Superior temporal gyrus (tissue), 1 donor: ENCODE measurements around the gene TP53RK.

Experiments
- DNase-seq: peaks from one replicate; pipeline ENCODE4 v3.0.0-alpha.2; 2016; ENCODE audit errors: extremely low spot score

Gene TP53RK

DNA sequence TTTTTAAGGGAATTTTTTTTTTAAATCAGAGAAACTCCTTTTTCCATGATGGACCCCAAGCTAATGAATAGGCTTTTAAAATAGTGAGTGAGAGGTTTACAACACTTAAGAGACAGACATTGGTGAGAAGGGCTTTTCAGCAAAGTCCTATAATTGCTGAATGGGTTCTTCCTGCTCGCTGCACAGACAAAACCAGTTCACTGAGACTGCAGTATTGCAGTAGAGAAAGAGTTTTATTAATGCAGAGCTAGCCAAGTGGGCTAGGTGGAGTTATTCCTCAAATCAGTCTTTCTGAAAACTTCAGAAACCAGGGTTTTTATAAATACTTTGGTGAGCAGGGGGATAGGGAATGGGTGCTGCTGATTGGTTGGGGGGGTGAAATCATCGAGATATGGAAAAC is 17.0 kb upstream of the TP53RK start:
- DNase-seq, result no peak

GRCh38 chr20:46705378-46705729 is 16.1 kb upstream of the TP53RK start:
- DNase-seq, result no peak

DNA sequence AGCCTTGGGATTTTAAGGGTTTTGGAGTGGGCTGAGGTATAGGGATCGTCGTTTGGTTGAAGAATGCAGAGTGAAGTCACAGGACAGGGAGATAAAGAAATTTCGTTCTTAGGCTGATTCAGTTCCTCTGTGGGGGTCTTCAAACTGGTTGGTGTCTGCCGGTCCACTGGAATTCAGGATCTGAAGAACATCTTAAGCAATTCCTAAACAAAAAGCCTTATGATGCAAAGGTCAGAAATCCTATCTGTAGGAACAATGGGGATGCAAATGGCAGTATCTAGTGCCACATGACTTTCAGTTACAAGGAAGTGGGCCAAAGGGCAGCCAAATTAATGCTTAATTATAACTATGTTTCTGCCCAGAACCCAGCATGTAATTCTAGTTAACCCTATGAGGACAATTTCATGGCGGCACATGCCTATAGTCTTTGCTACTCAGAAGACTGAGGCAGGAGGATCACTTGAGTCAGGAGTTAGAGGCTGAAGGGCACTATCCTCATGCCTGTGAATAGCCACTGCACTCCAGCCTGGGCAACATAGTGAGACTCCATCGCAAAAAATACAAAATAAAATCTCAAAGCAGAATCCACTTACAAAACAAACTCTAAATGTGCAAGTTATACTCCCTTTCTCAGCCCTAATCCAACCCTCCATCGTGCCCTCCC is 15.6 kb upstream of the TP53RK start:
- DNase-seq, result no peak

- no peak for DNase-seq
Measured at GRCh38 chr20:46703435-46703834, 14.2 kb upstream of the TP53RK start.

DNA sequence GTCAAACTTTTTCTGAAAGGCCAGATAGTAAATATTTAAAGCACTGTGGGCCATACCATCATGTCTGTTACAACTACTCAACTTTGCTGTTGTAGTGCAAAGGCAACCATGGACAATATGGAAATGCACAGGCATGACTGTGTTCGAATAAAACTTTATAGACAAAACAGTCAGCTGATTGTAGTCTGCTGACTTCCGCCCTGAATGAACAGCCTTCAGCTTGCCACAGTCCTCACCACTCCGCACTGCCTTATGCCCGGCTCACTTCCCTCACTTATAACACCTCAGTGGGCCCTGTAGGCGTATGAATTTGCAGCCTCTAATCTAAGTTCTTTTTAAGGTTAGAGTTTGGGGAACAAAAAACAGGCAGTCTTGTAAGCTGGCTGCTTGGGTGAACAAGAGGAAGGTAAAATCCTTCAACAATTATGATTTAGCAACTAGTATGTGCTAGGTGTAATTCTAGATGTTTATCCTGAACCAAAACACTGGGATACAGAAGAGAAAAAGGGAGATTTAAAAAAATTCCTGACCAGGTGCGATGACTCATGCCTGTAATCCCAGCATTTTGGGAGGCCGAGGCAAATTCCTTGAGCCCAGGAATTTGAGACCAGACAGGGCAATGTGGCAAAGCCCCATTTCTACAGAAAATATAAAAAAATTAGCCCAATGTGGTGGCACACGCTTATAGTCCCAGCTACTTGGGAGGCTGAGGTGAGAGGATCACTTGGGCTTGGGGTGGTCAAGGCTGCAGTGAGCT is 13.4 kb upstream of the TP53RK start:
- no peak for DNase-seq

DNA sequence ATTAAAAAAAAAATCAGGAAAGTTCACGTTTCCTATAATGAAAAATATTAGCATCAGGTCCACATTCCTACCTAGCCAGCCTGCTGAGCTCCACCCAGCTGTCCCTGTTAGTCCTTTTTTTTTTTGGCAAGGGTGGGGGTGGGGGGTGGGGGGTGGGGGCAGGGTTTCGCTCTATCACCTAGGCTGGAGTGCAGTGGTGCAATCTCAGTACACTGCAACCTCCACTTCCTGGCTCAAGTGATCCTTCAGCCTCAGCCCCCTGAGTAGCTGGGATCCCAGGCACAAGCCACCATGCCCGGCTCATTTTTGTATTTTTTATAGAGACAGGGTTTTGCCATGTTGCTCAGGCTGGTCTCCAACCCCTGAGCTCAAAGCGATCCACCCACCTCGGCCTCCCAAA is 12.7 kb upstream of the TP53RK start:
- DNase-seq, result no peak

DNA sequence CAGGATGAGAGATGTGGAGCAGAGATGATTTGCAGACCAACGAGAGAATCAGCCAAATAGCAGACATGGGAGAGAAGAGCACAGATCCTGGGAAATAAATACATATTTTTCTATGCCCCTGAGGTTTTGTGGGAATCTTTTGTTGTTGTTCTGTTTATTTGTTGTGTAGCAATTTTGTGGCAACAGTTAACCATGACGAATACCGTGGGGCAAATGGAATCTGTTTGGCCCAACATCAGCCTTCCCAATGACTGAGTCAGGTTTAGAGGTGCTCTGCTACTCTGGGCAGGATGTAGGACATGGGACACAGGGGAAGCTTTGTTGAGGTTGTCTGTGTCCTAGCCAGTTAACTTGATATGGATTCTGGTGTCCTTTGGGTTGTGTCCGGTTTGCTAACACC is 12.3 kb upstream of the TP53RK start:
- no peak for DNase-seq

- no peak for DNase-seq
Measured at GRCh38 chr20:46701057-46701456, 11.8 kb upstream of the TP53RK start.

DNA sequence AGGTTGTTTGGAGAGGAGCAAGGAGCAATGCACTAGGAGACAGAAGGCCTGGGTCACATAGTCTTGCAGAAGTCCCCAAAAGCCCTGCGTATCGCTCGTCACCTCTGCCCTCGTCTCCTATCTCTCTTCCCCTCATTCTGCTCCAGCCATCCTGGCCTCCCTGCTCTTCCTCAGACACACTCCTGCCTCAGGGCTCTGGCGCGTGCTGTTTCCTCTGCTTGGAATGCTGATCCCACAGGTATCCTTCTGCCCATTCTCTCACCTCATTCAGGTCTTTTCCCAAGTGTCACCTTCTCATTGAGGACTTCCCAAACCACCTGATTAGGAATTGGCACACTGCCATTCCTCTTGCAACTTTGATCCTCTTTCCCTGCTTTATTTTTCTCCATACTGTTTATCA is 11.2 kb upstream of the TP53RK start:
- no peak for DNase-seq

- DNase-seq, result no peak
Measured at GRCh38 chr20:46699651-46700359, 10.6 kb upstream of the TP53RK start.

DNA sequence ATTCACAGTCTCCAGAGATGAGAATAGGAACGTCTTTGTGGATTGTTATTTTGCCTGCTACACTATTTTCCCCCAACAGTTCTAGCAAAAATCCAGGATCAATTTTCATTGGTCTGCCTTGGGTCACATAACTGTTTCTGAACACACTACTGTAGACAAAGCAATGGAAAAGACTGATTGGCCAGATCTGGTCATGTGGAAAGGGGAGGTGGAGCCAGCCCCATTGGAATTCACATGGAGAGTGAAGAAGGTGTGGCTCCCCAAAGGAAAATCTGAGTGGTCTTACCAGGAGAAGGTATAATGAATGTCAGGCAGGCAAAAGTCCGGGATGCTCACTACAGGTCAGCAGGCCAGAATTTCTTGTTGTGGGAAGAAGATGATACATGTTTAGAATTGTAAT is 9.5 kb upstream of the TP53RK start:
- no peak for DNase-seq

DNA sequence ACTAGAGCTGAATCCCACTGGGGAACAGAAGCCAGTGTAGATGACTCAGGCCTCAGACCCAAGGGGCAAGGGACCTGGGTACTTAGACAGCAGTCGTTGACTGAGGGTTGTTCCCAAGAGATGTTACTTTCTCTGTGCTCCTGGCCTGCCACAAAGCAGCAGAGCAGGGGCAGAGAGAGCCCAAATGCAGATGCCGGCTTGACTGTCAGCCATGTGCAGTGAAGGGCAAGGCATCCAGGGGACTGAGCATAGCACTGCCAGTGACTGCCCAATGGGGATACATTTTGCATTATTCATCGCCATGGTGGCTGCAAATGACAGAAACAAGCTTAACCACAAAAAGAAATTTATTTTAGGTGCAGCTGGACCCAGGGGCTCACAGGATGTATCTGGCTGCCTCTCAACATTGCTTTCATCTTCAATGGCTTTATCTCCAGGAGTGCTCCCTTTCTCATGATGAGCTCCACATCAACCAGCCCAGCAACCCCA is 7.6 kb upstream of the TP53RK start:
- DNase-seq, result no peak

DNA sequence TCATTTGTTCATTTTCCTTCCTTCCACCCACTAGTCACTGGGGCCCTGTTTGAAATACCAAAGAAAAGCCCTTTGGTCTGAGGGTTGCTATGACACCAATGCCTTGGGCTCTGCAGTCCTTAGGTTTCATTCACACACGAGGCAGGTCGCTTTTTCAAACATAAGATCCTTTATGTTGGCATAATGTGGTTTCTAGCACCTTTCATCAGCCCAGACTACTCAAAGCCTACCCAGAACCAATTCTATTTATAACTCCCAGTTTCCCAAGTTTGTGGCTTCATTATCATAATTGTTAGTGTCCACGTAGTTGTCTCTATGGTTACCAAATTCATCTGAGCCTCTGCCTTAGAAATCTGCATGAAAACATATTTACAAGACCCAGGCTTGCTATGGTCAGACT is 6.6 kb upstream of the TP53RK start:
- DNase-seq, result peak; percentile 54

- DNase-seq, result peak; percentile 60
Measured at GRCh38 chr20:46694484-46694883, 5.2 kb upstream of the TP53RK start.

- DNase-seq, result no peak
Measured at GRCh38 chr20:46691196-46691595, 2.0 kb upstream of the TP53RK start.

GRCh38 chr20:46690219-46691106 is 1.2 kb upstream of the TP53RK start:
- DNase-seq, result no peak

DNA sequence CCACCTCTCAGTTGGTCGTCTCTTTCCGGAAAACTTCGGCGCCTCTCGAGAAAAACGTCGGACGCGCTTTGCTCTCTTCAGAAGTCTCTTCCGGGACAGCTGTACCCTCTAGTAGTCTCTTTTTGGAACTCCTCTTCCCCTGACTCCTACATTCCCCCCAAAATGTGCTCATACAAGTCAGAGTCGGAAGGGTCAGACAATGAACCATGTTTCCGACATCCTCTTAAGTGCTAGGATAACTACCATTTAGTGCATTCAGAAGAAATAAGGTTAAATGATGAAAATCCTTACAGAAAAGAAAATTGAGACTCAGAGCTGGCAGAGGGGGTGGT is 476 bp upstream of the TP53RK start:
- DNase-seq, result no peak

GRCh38 chr20:46688151-46689081 is 828 bp downstream of the TP53RK start:
- peak; percentile 44 for DNase-seq

DNA sequence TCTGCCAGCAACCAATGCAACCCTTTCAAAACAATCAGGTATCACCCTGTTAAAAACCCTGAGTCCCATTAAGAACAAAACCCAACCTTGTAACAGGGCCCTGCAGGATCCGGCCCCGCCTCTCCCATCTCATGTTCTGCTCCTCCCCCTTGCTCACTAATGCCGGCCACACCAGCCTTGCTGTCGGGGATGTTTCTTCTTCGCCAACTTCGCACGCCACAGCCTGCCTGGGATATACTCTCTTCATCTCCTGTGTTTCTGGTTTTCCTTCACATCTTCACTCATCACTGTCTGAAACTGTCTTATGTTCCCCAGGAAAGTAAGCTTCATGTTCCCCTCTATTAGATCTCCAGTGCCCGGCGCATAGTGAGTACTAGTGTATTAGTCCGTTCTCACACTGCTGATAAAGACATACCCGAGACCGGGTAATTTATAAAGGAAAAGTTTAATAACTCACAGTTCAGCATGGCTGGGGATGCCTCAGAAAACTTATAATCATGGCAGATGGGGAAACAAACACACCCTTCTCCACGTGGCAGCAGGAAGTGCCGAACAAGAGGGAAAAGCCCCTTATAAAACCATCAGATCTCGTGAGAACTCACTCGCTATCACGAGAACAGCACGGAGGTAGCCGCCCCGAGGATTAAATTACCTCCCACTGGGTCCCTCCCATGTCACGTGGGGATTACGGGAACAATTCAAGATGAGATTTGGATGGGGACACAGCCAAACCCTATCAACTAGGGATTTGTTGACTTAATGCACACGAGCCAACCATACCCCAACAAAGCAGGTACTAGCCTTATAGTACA is 5.1 kb downstream of the TP53RK start:
- DNase-seq, result no peak

GRCh38 chr20:46683668-46683938 is 5.6 kb downstream of the TP53RK start:
- no peak for DNase-seq
